Hepatocyte (in vitro differentiated cells): Measurements from ENCODE around the gene KNOP1. TPM values are rescaled to one million over a fixed set of nuclear protein-coding genes. Genes with fewer than 3 reads are reported as not detected.
A peak's percentile ranks its signal among the peaks of the same experiment; 100 is the strongest.

Experiments used
- DNase-seq: peaks from one replicate; pipeline ENCODE4 v3.0.0-alpha.2; 2016; ENCODE audit warnings: low spot score
- H2AFZ ChIP-seq: fragments of 200-600 bp; sonication (generic); 2 replicates; pipeline ENCODE4 v1.6.0; 2016; ENCODE audit warnings: antibody characterized with exemption, mild to moderate bottlenecking
- H3K27ac ChIP-seq: fragments of 200-600 bp; sonication (generic); 2 replicates; pipeline ENCODE4 v1.5.1; 2016; ENCODE audit warnings: mild to moderate bottlenecking
- H3K27me3 ChIP-seq: fragments of 200-600 bp; sonication (generic); 2 replicates; pipeline ENCODE4 v1.6.1; 2016
- H3K36me3 ChIP-seq: fragments of 200-600 bp; sonication (generic); replicated peaks from 2 replicates; pipeline ENCODE4 v1.5.1; 2016; ENCODE audit warnings: low read depth; ENCODE audit not compliant: insufficient read depth
- H3K4me1 ChIP-seq: fragments of 200-600 bp; sonication (generic); 2 replicates; pipeline ENCODE4 v1.5.1; 2016; ENCODE audit warnings: mild to moderate bottlenecking, moderate library complexity; ENCODE audit not compliant: insufficient read depth
- H3K4me2 ChIP-seq: fragments of 200-600 bp; sonication (generic); 2 replicates; pipeline ENCODE4 v1.6.0; 2016
- H3K4me3 ChIP-seq: fragments of 200-600 bp; sonication (generic); 2 replicates; pipeline ENCODE4 v1.5.1; 2016; ENCODE audit warnings: mild to moderate bottlenecking
- H3K79me2 ChIP-seq: fragments of 200-600 bp; sonication (generic); 2 replicates; pipeline ENCODE4 v1.6.0; 2017; ENCODE audit warnings: mild to moderate bottlenecking
- H3K9me2 ChIP-seq: fragments of 200-600 bp; sonication (generic); replicated peaks from 2 replicates; pipeline ENCODE4 v1.6.0; 2017; ENCODE audit warnings: mild to moderate bottlenecking; ENCODE audit not compliant: insufficient read depth
- H3K9me3 ChIP-seq: fragments of 200-600 bp; sonication (generic); 2 replicates; pipeline ENCODE4 v1.5.1; 2016; ENCODE audit warnings: low read depth, mild to moderate bottlenecking
- H4K20me1 ChIP-seq: fragments of 200-600 bp; sonication (generic); 2 replicates; pipeline ENCODE4 v1.6.0; 2016; ENCODE audit warnings: mild to moderate bottlenecking; ENCODE audit not compliant: insufficient read depth, poor library complexity, severe bottlenecking
- CTCF ChIP-seq: fragments of 200-600 bp; sonication (generic); IDR thresholded peaks from 2 replicates; pipeline ENCODE4 v1.5.1; 2016; ENCODE audit warnings: antibody characterized with exemption, mild to moderate bottlenecking; ENCODE audit not compliant: poor library complexity
- EZH2 ChIP-seq: fragments of 200-600 bp; sonication (generic); IDR thresholded peaks from 2 replicates; pipeline ENCODE4 v1.6.1; 2016; ENCODE audit warnings: antibody characterized with exemption, mild to moderate bottlenecking, borderline replicate concordance
- EZH2phosphoT487 ChIP-seq: fragments of 200-600 bp; sonication (generic); IDR thresholded peaks from one replicate; pipeline ENCODE4 v1.6.1; 2018; ENCODE audit warnings: antibody characterized with exemption, mild to moderate bottlenecking, low read depth, moderate library complexity; ENCODE audit not compliant: unreplicated experiment, severe bottlenecking
- WGBS: methylation state at CpG from one replicate; pipeline ENCODE4 v1.1.6; 2016; ENCODE audit warnings: low lambda C conversion rate; ENCODE audit errors: missing lambda C conversion rate; 5-methylcytosine and 5-hydroxymethylcytosine counted together
- polyA plus RNA-seq: library from polyadenylated mRNA; unstranded; fragments of >200 nt; fragmentation: Nextera tagmentation; extraction: Ambion mirVana; gene quantifications from 2 replicates; pipeline ENCODE4 v1.2.1, GENCODE V29; 2016
- total RNA-seq: library from RNA; depleted of rRNA; stranded (reverse); fragments of >200 nt; gene quantifications from 2 replicates; pipeline ENCODE4 v1.2.3, GENCODE V29; 2014

The KNOP1 gene
- total and polyA plus RNA-seq, 2 experiments from 2014 or later: 19.4 to 30.4 TPM

GRCh38 chr16:19704321-19705145 is 13.5 kb downstream of the KNOP1 start:
- peak; percentile 43 for DNase-seq
- no peaks in the 10 kb centered on the region for H3K36me3 ChIP-seq

GRCh38 chr16:19703172-19703889 is 14.7 kb downstream of the KNOP1 start:
- Histone ChIP-seq H3K4me3 (no peak overlapping the region), H3K9me2 (no peaks in the 10 kb centered on the region), H3K9me3 (no peaks in the 10 kb centered on the region), H3K4me2 (no peak overlapping the region), H2AFZ (no peak overlapping the region), H3K36me3 (no peaks in the 10 kb centered on the region), H3K27ac (no peak overlapping the region), H3K4me1 (peaks cover 9% of the 10 kb centered on the region), H3K79me2 (no peaks in the 10 kb centered on the region), H3K27me3 (no peaks in the 10 kb centered on the region), H4K20me1 (no peaks in the 10 kb centered on the region)
- TF ChIP-seq EZH2: no peak
- TF ChIP-seq CTCF: no peak
- WGBS: 89% methylated on average over 6 of the region's 6 CpGs
- DNase-seq: no peak

More at GRCh38 chr16:19704321-19705145, 13.5 kb downstream of the KNOP1 start:
- no peaks in the 10 kb centered on the region for H3K79me2 ChIP-seq
- no peaks in the 10 kb centered on the region for H3K27me3 ChIP-seq
- no peak overlapping the region for H3K4me2 ChIP-seq
- no peak for TF ChIP-seq EZH2phosphoT487
- WGBS: 83% methylated on average over 18 of the region's 18 CpGs
- no peaks in the 10 kb centered on the region for H3K9me3 ChIP-seq
- H3K4me1 ChIP-seq: peaks cover 8% of the 10 kb centered on the region
- no peak overlapping the region for H3K4me3 ChIP-seq
- no peaks in the 10 kb centered on the region for H4K20me1 ChIP-seq
- peak overlapping the region; percentile 87 for H3K27ac ChIP-seq
- no peak overlapping the region for H2AFZ ChIP-seq
- H3K9me2 ChIP-seq: no peaks in the 10 kb centered on the region

- no peaks in the 10 kb centered on the region for H3K27me3 ChIP-seq
- peak overlapping the region; percentile 76 for H3K27ac ChIP-seq
- peaks cover 16% of the 10 kb centered on the region for H3K4me1 ChIP-seq
- H3K4me3 ChIP-seq: no peak overlapping the region
- H3K4me2 ChIP-seq: no peak overlapping the region
- no peak for DNase-seq
- WGBS: 91% methylated on average over 3 of the region's 3 CpGs
- H3K9me2 ChIP-seq: no peaks in the 10 kb centered on the region
- H3K9me3 ChIP-seq: no peaks in the 10 kb centered on the region
- no peaks in the 10 kb centered on the region for H3K36me3 ChIP-seq
- peaks cover 6% of the 10 kb centered on the region for H3K79me2 ChIP-seq
- H2AFZ ChIP-seq: no peak overlapping the region
- TF ChIP-seq CTCF (no peak), EZH2phosphoT487 (no peak)
- no peaks in the 10 kb centered on the region for H4K20me1 ChIP-seq
Observed at GRCh38 chr16:19701091-19701490, 16.9 kb downstream of the KNOP1 start.

GRCh38 chr16:19700319-19700781 is 17.7 kb downstream of the KNOP1 start:
- 50% methylated on average over 6 of the region's 6 CpGs for WGBS
- H3K79me2 ChIP-seq: peaks cover 6% of the 10 kb centered on the region
- H3K4me3 ChIP-seq: no peak overlapping the region
- no peak overlapping the region for H2AFZ ChIP-seq
- H3K4me1 ChIP-seq: peaks cover 17% of the 10 kb centered on the region
- no peaks in the 10 kb centered on the region for H3K27me3 ChIP-seq
- peak overlapping the region; percentile 76 for H3K27ac ChIP-seq
- H4K20me1 ChIP-seq: no peaks in the 10 kb centered on the region
- peak; percentile 68 for DNase-seq
- H3K36me3 ChIP-seq: no peaks in the 10 kb centered on the region
- H3K9me2 ChIP-seq: no peaks in the 10 kb centered on the region
- no peaks in the 10 kb centered on the region for H3K9me3 ChIP-seq
- TF ChIP-seq EZH2: no peak
- no peak for TF ChIP-seq CTCF
- no peak for TF ChIP-seq EZH2phosphoT487
- H3K4me2 ChIP-seq: peak overlapping the region; percentile 7
